Measurements from ENCODE around the gene YAP1.

GRCh38 chr11:102229510-102230123, 119.4 kb downstream of the YAP1 start:
- TF ChIP-seq USF2 (IDR thresholded peaks at IDR 0.05; ENCODE audit: low read depth, low read length) (no peak), CTCF (conservative IDR thresholded peaks at IDR 0.05; ENCODE audit: low read depth, low read length) (no peak), MXI1 (IDR thresholded peaks at IDR 0.05; ENCODE audit: borderline replicate concordance, low read depth, low read length) (no peak), POLR2A (IDR thresholded peaks at IDR 0.05; ENCODE audit: low read depth, low read length) (no peak), FOS (IDR thresholded peaks at IDR 0.05; ENCODE audit: low read depth, low read length) (no peak), BHLHE40 (IDR thresholded peaks at IDR 0.05; ENCODE audit: low read depth, low read length) (no peak), ELK1 (IDR thresholded peaks at IDR 0.05; ENCODE audit: borderline replicate concordance, low read depth, low read length) (no peak), MAZ (IDR thresholded peaks at IDR 0.05; ENCODE audit: borderline replicate concordance, low read depth, low read length) (no peak), RAD21 (IDR thresholded peaks at IDR 0.05; ENCODE audit: low read length) (no peak), RCOR1 (IDR thresholded peaks at IDR 0.05; ENCODE audit: insufficient replicate concordance, low read length) (no peak)
